Progenitor cell of endocrine pancreas (in vitro differentiated cells): ENCODE measurements around the gene PLA2G3. TPM values are rescaled to one million over a fixed set of nuclear protein-coding genes. Genes with fewer than 3 reads are reported as not detected.

Experiments
- DNase-seq: peaks from one replicate; pipeline ENCODE4 v3.0.0; 2021; ENCODE audit warnings: low spot score; ENCODE audit not compliant: unreplicated experiment
- H3K27ac Mint-ChIP-seq: 2 replicates; pipeline ENCODE4 v1.8.0; 2021; ENCODE audit warnings: mild to moderate bottlenecking, moderate library complexity, mixed read lengths
- H3K27me3 Mint-ChIP-seq: 2 replicates; pipeline ENCODE4 v1.8.0; 2021; ENCODE audit warnings: mixed read lengths
- H3K36me3 Mint-ChIP-seq: 2 replicates; pipeline ENCODE4 v1.8.0; 2022; ENCODE audit warnings: mixed read lengths; ENCODE audit not compliant: insufficient read depth
- H3K4me1 Mint-ChIP-seq: 2 replicates; pipeline ENCODE4 v1.8.0; 2021; ENCODE audit warnings: low read depth, mixed read lengths
- H3K4me3 Mint-ChIP-seq: 2 replicates; pipeline ENCODE4 v1.8.0; 2021; ENCODE audit warnings: low read depth, mild to moderate bottlenecking, moderate library complexity, mixed read lengths
- H3K9me3 Mint-ChIP-seq: 2 replicates; pipeline ENCODE4 v1.8.0; 2021; ENCODE audit warnings: low read depth, mixed read lengths
- total RNA-seq: library from RNA; stranded (reverse); gene quantifications from 2 replicates; pipeline ENCODE4 v1.2.1, GENCODE V29; 2021
- TF ChIP-seq, protein P1 (sequence below): fragments of 200-600 bp; sonication (generic); IDR thresholded peaks from one replicate; pipeline ENCODE4 v1.5.0; 2021; ENCODE audit warnings: antibody characterized with exemption, mild to moderate bottlenecking; ENCODE audit not compliant: unreplicated experiment

Gene PLA2G3
- total RNA-seq, 1 donor from 2014 or later: 2.6 TPM

DNA sequence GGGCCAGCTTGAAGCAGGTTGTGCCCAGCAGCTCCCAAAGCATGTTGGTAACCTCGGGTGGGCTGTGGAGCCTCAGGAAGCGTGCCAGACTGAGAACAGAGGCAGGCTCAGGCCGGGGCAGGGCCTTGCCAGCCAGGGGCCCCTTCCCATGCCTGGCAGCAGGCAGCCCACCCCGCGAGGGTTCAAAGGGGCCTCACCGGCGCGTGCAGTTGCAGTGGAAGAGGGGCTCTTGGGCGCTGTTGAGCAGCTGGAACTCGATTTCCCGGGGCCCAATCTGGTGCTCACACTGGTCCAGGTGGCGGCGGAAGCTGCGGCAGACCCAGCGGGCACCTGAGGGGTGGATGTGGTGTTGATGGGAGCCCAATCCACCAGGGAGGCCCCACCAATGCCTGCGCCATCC, 3.6 kb downstream of the PLA2G3 start:
- peaks cover 2% of the 10 kb centered on the region for H3K4me1 Mint-ChIP-seq

DNA sequence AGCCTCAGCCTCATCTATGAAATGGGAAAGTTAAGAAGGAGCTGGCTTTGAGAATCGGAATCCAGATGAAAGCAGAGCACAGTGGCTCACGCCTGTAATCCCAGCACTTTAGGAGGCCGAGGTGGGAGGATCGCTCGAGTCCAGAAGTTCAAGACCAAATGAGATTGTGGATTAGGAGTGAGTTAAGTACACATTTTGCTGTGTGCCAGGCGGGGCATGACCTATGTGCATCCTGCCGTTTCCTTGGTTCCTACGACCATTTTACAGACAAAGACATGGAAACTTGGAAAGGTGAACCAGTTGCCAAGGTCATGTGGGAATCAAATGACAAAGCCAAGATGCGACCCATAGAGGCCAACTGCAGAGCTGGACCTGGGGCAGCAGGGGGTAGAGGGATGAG, 4.2 kb downstream of the PLA2G3 start:
- H3K27ac Mint-ChIP-seq: no peak overlapping the region
- TF ChIP-seq, protein P1, sequence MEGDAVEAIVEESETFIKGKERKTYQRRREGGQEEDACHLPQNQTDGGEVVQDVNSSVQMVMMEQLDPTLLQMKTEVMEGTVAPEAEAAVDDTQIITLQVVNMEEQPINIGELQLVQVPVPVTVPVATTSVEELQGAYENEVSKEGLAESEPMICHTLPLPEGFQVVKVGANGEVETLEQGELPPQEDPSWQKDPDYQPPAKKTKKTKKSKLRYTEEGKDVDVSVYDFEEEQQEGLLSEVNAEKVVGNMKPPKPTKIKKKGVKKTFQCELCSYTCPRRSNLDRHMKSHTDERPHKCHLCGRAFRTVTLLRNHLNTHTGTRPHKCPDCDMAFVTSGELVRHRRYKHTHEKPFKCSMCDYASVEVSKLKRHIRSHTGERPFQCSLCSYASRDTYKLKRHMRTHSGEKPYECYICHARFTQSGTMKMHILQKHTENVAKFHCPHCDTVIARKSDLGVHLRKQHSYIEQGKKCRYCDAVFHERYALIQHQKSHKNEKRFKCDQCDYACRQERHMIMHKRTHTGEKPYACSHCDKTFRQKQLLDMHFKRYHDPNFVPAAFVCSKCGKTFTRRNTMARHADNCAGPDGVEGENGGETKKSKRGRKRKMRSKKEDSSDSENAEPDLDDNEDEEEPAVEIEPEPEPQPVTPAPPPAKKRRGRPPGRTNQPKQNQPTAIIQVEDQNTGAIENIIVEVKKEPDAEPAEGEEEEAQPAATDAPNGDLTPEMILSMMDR: no peak
- H3K9me3 Mint-ChIP-seq: no peaks in the 10 kb centered on the region
- H3K4me3 Mint-ChIP-seq: no peak overlapping the region
- DNase-seq: no peak
- H3K36me3 Mint-ChIP-seq: no peaks in the 10 kb centered on the region
- peaks cover 4% of the 10 kb centered on the region for H3K27me3 Mint-ChIP-seq
- peaks cover 4% of the 10 kb centered on the region for H3K4me1 Mint-ChIP-seq

More for the DNA sequence above, 3.6 kb downstream of the PLA2G3 start:
- TF ChIP-seq, protein P1: no peak
- no peaks in the 10 kb centered on the region for H3K36me3 Mint-ChIP-seq
- peaks cover 4% of the 10 kb centered on the region for H3K27me3 Mint-ChIP-seq
- H3K27ac Mint-ChIP-seq: no peak overlapping the region
- H3K4me3 Mint-ChIP-seq: no peak overlapping the region
- no peak for DNase-seq
- no peaks in the 10 kb centered on the region for H3K9me3 Mint-ChIP-seq

DNA sequence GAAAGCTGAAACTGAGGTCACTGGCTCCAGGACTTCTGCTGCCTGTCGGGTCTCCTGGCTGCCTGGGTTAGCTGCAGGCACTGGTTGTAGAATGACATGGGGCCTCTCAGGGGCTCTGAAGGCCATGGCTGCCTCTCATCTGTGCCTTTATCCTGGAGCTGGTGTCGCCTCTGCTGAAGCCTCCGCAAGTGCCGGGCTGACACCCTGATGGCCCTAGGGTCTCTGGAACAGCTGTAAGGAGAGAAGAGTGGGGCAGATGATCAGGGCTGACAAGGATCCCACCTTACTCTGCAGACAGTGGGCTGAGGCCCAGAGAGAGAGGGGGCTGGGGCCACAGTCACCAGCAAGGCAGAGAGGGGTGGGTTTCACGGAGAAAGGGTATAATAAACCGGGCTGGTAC, 4.6 kb downstream of the PLA2G3 start:
- Mint-ChIP-seq H3K27ac (no peak overlapping the region), H3K4me1 (peaks cover 4% of the 10 kb centered on the region), H3K36me3 (no peaks in the 10 kb centered on the region), H3K9me3 (no peaks in the 10 kb centered on the region), H3K4me3 (no peak overlapping the region), H3K27me3 (peaks cover 4% of the 10 kb centered on the region)
- TF ChIP-seq, protein P1: no peak
- no peak for DNase-seq

DNA sequence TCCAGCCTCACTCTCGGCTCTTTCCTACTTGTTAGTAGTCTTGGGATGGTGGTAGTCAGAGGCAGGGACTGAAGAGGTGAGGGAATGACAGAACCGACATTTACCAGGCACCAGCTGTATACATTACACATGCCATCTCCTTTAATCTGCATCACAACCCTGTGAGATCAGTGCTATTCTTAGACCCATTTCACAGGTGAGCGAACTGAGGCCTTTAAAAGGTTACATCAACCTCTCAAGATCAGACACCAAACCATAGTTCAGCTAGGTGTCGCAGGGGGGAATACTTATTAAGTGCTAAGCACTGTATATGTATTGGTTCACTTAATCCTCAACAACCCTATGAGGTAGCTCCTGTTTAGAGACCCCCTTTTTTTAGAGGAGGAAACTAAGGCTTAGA, 5.6 kb downstream of the PLA2G3 start:
- no peaks in the 10 kb centered on the region for H3K36me3 Mint-ChIP-seq
- TF ChIP-seq, protein P1: no peak

DNA sequence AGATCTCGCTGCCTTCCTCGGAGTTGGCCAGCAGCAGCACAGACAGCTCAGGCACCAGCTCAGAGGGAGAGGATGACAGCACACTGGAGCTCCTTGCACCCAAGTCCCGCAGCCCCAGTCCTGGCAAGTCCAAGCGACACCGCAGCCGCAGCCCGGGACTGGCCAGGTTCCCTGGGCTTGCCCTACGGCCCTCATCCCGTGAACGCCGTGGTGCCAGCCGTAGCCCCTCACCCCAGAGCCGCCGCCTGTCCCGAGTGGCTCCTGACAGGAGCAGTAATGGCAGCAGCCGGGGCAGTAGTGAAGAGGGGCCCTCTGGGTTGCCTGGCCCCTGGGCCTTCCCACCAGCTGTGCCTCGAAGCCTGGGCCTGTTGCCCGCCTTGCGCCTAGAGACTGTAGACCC, 6.4 kb downstream of the PLA2G3 start:
- Mint-ChIP-seq H3K27me3 (no peaks in the 10 kb centered on the region), H3K9me3 (no peaks in the 10 kb centered on the region), H3K4me1 (peaks cover 2% of the 10 kb centered on the region), H3K27ac (no peak overlapping the region), H3K4me3 (no peak overlapping the region), H3K36me3 (no peaks in the 10 kb centered on the region)
- TF ChIP-seq, protein P1: no peak
- DNase-seq: no peak

More for the DNA sequence above, 5.6 kb downstream of the PLA2G3 start:
- Mint-ChIP-seq H3K4me3 (no peak overlapping the region), H3K27ac (no peak overlapping the region), H3K9me3 (no peaks in the 10 kb centered on the region), H3K4me1 (peaks cover 2% of the 10 kb centered on the region), H3K27me3 (peaks cover under 1% of the 10 kb centered on the region)
- DNase-seq: no peak
